Upper lobe of right lung (tissue), 1 donor: ENCODE measurements around the gene STK40. TPM values are rescaled to one million over a fixed set of nuclear protein-coding genes. Genes with fewer than 3 reads are reported as not detected.

Source experiments
- ATAC-seq: fragments of 200-7000 bp; cut with Tn5 transposase; one replicate; pipeline ENCODE4 v1.9.1; 2020; ENCODE audit warnings: mild to moderate bottlenecking, moderate library complexity
- DNase-seq: peaks from one replicate; pipeline ENCODE4 v3.0.0-alpha.2; 2020
- H3K27ac ChIP-seq: fragments of 200-600 bp; one replicate; pipeline ENCODE4 v1.8.0; 2022
- H3K27me3 ChIP-seq: fragments of 200-600 bp; one replicate; pipeline ENCODE4 v1.8.0; 2022; ENCODE audit warnings: mild to moderate bottlenecking
- H3K36me3 ChIP-seq: fragments of 200-600 bp; one replicate; pipeline ENCODE4 v1.8.0; 2022
- H3K4me1 ChIP-seq: fragments of 200-600 bp; one replicate; pipeline ENCODE4 v1.8.0; 2022
- H3K4me3 ChIP-seq: fragments of 200-600 bp; one replicate; pipeline ENCODE4 v1.8.0; 2022; ENCODE audit warnings: mild to moderate bottlenecking
- H3K9me3 ChIP-seq: fragments of 200-600 bp; one replicate; pipeline ENCODE4 v1.8.0; 2022
- CTCF ChIP-seq: fragments of 200-600 bp; IDR thresholded peaks from one replicate; pipeline ENCODE4 v1.8.0; 2022; ENCODE audit warnings: antibody characterized with exemption
- intact Hi-C: fragments of 100-400 bp; cut with DNase I; formaldehyde crosslinking; loops from one replicate; pipeline ENCODE4 v1.11.0; 2022
- total RNA-seq: library from RNA; stranded (reverse); fragmentation: NEBNext Ultra II Directional; extraction: Animal tissue kit (Norgen Biotek cat#: 25700); gene quantifications from one replicate; pipeline ENCODE4 v1.2.1, GENCODE V29; 2021
- donor health status: DM: no; HTN: yes; CAD: no; lungs with severe emphysema.

Gene STK40
- total RNA-seq, 1 donor from 2014 or later: 78.9 TPM

DNA sequence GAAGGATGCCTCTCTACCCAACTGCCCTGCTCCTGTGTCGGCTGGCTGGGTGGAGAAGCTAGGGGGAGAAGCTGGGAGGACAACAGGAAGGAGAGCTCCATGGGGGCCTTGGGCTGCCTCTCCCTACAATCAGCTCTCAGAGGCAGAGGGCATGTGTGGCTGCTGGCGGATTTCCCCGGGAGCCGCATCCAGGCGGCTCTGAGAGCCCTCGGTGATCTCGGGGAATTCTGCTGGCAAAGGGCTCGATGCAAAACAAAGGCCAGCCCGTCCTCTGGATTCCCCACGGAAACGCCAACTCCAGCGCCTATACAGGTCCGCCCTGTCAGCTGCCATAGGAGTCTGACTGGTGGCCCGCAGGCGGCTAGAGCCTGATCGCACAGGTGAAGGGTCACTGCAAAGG, 35.9 kb downstream of the STK40 start:
- DNase-seq (no peak), ATAC-seq (no peak)
- H3K9me3 ChIP-seq: no peaks in the 10 kb centered on the region
- peaks cover 41% of the 10 kb centered on the region for H3K4me1 ChIP-seq
- intact Hi-C loops: loop anchor here (10.0 kb wide), 1 partner anchor 75 kb away; no protein-coding TSS in a partner anchor
- peaks cover 60% of the 10 kb centered on the region for H3K36me3 ChIP-seq
- H3K27me3 ChIP-seq: no peaks in the 10 kb centered on the region
- peak overlapping the region; percentile 56 for H3K27ac ChIP-seq
- no peak for TF ChIP-seq CTCF
- no peak overlapping the region for H3K4me3 ChIP-seq

DNA sequence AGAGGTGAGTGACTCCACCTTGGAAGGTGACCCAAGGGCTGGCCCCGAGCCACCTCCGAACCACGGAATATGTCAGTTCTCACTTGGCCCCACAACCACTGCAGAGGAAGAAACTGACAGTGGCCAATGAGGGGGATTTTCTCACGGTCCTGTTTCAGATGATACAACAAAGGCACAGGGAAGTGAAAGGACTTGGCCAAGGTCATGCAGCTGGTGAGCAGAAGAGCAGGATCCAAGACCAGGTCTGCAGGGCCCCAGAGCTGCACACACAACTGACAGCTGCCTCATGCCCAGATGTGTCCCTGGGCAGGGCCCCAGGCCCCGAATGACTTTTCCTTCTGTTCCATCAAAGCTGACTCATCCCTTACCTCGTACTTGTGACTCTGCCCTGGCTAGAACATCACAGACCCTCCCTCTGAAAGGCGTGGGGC, 36.5 kb downstream of the STK40 start:
- H3K4me1 ChIP-seq: peaks cover 41% of the 10 kb centered on the region
- intact Hi-C loops: loop anchor here (10.0 kb wide), 1 partner anchor 76 kb away; no protein-coding TSS in a partner anchor
- no peak overlapping the region for H3K4me3 ChIP-seq
- no peaks in the 10 kb centered on the region for H3K9me3 ChIP-seq
- no peak for ATAC-seq
- no peak for DNase-seq
- peak overlapping the region; percentile 56 for H3K27ac ChIP-seq
- TF ChIP-seq CTCF: no peak
- peaks cover 60% of the 10 kb centered on the region for H3K36me3 ChIP-seq
- H3K27me3 ChIP-seq: no peaks in the 10 kb centered on the region

- peaks cover 65% of the 10 kb centered on the region for H3K36me3 ChIP-seq
- H3K27me3 ChIP-seq: no peaks in the 10 kb centered on the region
- ATAC-seq: no peak
- no peak for TF ChIP-seq CTCF
- peaks cover 30% of the 10 kb centered on the region for H3K4me1 ChIP-seq
- no peak overlapping the region for H3K27ac ChIP-seq
- intact Hi-C loops: loop anchor here (10.0 kb wide), 1 partner anchor 78 kb away; no protein-coding TSS in a partner anchor
- no peak overlapping the region for H3K4me3 ChIP-seq
- H3K9me3 ChIP-seq: no peaks in the 10 kb centered on the region
- DNase-seq: no peak
These were observed 38.9 kb downstream of the STK40 start for GRCh38 chr1:36346741-36347370.

GRCh38 chr1:36345353-36345752, 40.4 kb downstream of the STK40 start:
- no peak overlapping the region for H3K27ac ChIP-seq
- H3K4me3 ChIP-seq: no peak overlapping the region
- no peak for DNase-seq
- H3K9me3 ChIP-seq: no peaks in the 10 kb centered on the region
- ATAC-seq: no peak
- no peaks in the 10 kb centered on the region for H3K27me3 ChIP-seq
- intact Hi-C loops: loop anchor here (10.0 kb wide), 1 partner anchor 79 kb away; no protein-coding TSS in a partner anchor
- H3K4me1 ChIP-seq: peaks cover 16% of the 10 kb centered on the region
- no peak for TF ChIP-seq CTCF
- H3K36me3 ChIP-seq: peaks cover 73% of the 10 kb centered on the region

DNA sequence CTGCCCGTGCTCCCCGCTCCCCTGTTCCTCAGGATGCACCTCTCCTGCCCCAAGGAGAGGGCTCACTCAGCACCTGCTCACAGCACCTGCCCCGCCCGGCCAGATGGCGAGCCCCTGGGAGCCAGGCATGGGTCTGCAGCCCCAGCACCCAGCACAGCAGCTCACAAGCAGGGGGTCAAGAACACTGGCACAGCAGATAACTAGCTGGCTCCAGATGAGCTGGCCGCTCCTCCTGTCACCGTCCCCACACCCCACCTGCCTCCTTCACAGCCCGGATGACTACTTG, 41.4 kb downstream of the STK40 start:
- intact Hi-C loops: loop anchor here (10.0 kb wide), 1 partner anchor 80 kb away; no protein-coding TSS in a partner anchor
- no peak for TF ChIP-seq CTCF
- ATAC-seq (no peak), DNase-seq (no peak)
- Histone ChIP-seq H3K36me3 (peaks cover 77% of the 10 kb centered on the region), H3K4me1 (peaks cover 6% of the 10 kb centered on the region), H3K4me3 (no peak overlapping the region), H3K27me3 (no peaks in the 10 kb centered on the region), H3K9me3 (no peaks in the 10 kb centered on the region), H3K27ac (no peak overlapping the region)
